ENCODE data around the gene C1QTNF9.

The C1QTNF9 gene

DNA sequence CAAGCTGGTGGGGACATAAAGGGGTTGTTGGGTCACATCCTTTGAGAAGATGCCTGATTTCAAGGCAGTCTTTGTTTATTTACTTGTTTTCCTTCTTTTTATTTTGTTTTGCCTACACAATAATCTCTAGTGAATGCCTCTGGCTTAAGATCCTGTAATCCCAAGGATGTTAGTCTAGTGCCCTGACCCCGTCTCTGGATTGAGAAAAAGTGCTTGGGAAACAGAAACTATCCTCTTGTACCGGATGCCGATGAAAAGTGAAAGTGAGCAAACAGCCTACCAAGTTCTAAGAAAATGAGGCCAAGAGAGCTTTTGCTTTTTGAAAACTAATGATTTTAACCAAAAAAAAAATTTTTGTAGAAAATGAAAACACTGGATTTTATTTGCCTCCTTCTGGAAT is 42.1 kb upstream of the C1QTNF9 start:
- Histone ChIP-seq H2AFZ (peak overlapping the region; percentile 41), H3K9ac (no peak overlapping the region), H3K27ac (peak overlapping the region; percentile 46), H3K79me2 (no peaks in the 10 kb centered on the region), H3K4me3 (ENCODE audit: low read depth, low read length) (no peak overlapping the region), H3K9me3 (ENCODE audit: control insufficient read depth, low read length) (no peaks in the 10 kb centered on the region), H3K36me3 (ENCODE audit: control insufficient read depth, insufficient read depth, low read length) (no peaks in the 10 kb centered on the region), H3K27me3 (ENCODE audit: control insufficient read depth, insufficient read depth, low read length) (no peaks in the 10 kb centered on the region), H3K4me1 (peaks cover 35% of the 10 kb centered on the region), H3K4me2 (ENCODE audit: low read length) (peak overlapping the region; percentile 5)
- TF ChIP-seq, protein P1, sequence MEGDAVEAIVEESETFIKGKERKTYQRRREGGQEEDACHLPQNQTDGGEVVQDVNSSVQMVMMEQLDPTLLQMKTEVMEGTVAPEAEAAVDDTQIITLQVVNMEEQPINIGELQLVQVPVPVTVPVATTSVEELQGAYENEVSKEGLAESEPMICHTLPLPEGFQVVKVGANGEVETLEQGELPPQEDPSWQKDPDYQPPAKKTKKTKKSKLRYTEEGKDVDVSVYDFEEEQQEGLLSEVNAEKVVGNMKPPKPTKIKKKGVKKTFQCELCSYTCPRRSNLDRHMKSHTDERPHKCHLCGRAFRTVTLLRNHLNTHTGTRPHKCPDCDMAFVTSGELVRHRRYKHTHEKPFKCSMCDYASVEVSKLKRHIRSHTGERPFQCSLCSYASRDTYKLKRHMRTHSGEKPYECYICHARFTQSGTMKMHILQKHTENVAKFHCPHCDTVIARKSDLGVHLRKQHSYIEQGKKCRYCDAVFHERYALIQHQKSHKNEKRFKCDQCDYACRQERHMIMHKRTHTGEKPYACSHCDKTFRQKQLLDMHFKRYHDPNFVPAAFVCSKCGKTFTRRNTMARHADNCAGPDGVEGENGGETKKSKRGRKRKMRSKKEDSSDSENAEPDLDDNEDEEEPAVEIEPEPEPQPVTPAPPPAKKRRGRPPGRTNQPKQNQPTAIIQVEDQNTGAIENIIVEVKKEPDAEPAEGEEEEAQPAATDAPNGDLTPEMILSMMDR (IDR thresholded peaks at IDR 0.05): no peak

DNA sequence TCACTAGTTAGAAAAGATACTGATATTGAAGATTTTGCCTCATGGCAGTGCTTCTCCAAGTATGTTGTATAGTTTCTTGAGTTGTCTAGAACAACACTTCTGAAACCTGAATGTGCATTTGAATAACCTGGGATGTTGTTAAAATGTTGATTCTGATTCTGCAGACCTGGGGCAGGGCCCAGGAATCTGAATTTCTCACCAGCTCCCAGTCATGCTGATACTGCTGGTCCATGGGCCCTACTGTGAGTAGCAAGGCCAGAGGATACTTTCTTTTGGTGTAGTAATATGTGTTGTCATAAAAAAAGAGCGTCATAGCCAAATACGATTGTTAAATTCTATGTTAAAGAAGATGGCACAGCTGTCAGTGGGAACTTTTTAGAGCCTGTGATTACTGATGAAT is 41.6 kb upstream of the C1QTNF9 start:
- TF ChIP-seq, protein P1 (IDR thresholded peaks at IDR 0.05): no peak
- Histone ChIP-seq H3K79me2 (no peaks in the 10 kb centered on the region), H3K9ac (no peak overlapping the region), H3K4me1 (peaks cover 41% of the 10 kb centered on the region), H3K4me3 (ENCODE audit: low read depth, low read length) (no peak overlapping the region), H3K4me2 (ENCODE audit: low read length) (peak overlapping the region; percentile 5), H3K9me3 (ENCODE audit: control insufficient read depth, low read length) (no peaks in the 10 kb centered on the region), H3K27me3 (ENCODE audit: control insufficient read depth, insufficient read depth, low read length) (no peaks in the 10 kb centered on the region), H2AFZ (peak overlapping the region; percentile 41), H3K36me3 (ENCODE audit: control insufficient read depth, insufficient read depth, low read length) (no peaks in the 10 kb centered on the region), H3K27ac (peak overlapping the region; percentile 46)

DNA sequence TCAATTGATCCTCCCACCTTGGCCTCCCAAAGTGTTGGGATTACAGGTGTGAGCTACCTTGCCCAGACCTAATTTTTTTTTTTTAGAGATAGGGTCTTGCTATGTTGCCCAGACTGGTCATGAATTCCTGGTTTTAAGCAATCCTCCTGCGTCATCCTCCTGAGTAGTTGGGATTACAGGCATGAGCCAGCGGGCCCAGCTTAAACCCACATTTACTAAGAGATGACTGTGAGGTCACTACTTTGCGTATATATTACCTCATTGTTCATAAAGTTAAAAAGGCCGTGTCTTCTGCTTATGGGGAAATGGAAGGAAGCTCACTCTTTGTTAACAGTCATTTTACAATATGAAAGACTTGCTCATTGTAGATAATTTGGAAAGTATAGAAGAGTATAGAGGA is 39.6 kb upstream of the C1QTNF9 start:
- TF ChIP-seq, protein P1 (IDR thresholded peaks at IDR 0.05): no peak
- Histone ChIP-seq H3K4me2 (ENCODE audit: low read length) (peak overlapping the region; percentile 39), H3K27ac (peak overlapping the region; percentile 96), H3K4me1 (peaks cover 30% of the 10 kb centered on the region), H3K79me2 (no peaks in the 10 kb centered on the region), H3K4me3 (ENCODE audit: low read depth, low read length) (no peak overlapping the region), H3K36me3 (ENCODE audit: control insufficient read depth, insufficient read depth, low read length) (no peaks in the 10 kb centered on the region), H3K9ac (no peak overlapping the region), H2AFZ (no peak overlapping the region), H3K9me3 (ENCODE audit: control insufficient read depth, low read length) (no peaks in the 10 kb centered on the region), H3K27me3 (ENCODE audit: control insufficient read depth, insufficient read depth, low read length) (no peaks in the 10 kb centered on the region)

DNA sequence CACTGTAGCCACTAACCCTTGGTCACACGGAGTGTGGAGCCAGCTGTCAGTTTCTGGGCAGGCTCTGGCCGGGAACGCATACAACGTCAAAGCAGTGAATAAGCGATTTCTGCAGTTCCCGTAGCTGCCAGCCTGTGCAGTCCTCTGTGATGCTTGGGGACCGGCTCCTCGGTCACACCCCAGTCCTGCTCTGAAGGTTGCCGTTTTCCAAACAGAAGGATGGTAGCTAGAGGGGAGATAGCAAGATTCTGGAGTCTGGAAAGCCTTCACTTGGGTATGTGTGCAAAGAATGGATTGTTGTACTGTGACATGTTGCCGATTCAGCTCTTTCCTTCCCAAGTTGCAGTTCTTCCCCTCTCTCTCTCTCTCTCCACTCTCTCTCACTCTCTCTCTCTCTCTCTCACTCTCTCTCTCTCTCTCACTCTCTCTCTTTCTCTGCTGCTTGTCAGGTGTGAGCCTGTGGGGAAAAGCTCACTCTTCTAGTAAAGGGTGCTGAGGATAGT is 38.7 kb upstream of the C1QTNF9 start:
- no peaks in the 10 kb centered on the region for H3K9me3 ChIP-seq (ENCODE audit: control insufficient read depth, low read length)
- peaks cover 24% of the 10 kb centered on the region for H3K4me1 ChIP-seq

DNA sequence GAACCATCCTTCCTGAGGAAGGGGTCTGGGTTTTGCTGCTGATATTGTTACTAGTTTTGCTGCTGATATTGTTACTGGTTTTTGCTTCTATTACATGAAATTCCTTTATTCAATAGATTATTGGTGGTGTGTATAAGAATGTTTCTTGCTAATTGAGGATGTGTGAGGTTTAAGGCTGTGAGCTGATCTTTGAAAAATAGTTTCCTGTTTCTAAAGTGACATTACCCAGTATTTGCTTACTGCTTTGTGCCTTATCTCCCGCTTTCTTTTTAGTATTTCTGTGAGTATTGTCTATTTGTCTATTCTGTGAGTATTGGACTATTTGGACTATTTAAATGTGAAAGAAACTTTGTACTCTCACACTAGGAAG is 38.2 kb upstream of the C1QTNF9 start:
- Histone ChIP-seq H2AFZ (peak overlapping the region; percentile 79), H3K4me3 (ENCODE audit: low read depth, low read length) (peak overlapping the region; percentile 25), H3K27ac (peak overlapping the region; percentile 96), H3K9ac (peak overlapping the region; percentile 19), H3K27me3 (ENCODE audit: control insufficient read depth, insufficient read depth, low read length) (no peaks in the 10 kb centered on the region), H3K4me2 (ENCODE audit: low read length) (peak overlapping the region; percentile 40), H3K9me3 (ENCODE audit: control insufficient read depth, low read length) (no peaks in the 10 kb centered on the region), H3K79me2 (no peaks in the 10 kb centered on the region), H3K36me3 (ENCODE audit: control insufficient read depth, insufficient read depth, low read length) (no peaks in the 10 kb centered on the region), H3K4me1 (peaks cover 22% of the 10 kb centered on the region)
- TF ChIP-seq, protein P1 (IDR thresholded peaks at IDR 0.05): no peak

More for the DNA sequence above, 38.7 kb upstream of the C1QTNF9 start:
- Histone ChIP-seq H3K27me3 (ENCODE audit: control insufficient read depth, insufficient read depth, low read length) (no peaks in the 10 kb centered on the region), H2AFZ (peak overlapping the region; percentile 79), H3K79me2 (no peaks in the 10 kb centered on the region), H3K9ac (peak overlapping the region; percentile 19), H3K4me3 (ENCODE audit: low read depth, low read length) (peak overlapping the region; percentile 25), H3K27ac (peak overlapping the region; percentile 96), H3K36me3 (ENCODE audit: control insufficient read depth, insufficient read depth, low read length) (no peaks in the 10 kb centered on the region), H3K4me2 (ENCODE audit: low read length) (peak overlapping the region; percentile 39)
- TF ChIP-seq, protein P1 (IDR thresholded peaks at IDR 0.05): peak; percentile 45

Measured in parathyroid adenoma (tissue), 2 donors.